Measurements from ENCODE around the gene FRMD3.
A peak's percentile ranks its signal among the peaks of the same experiment; 100 is the strongest.

Gene FRMD3

GRCh38 chr9:83327323-83327722 is 210.9 kb downstream of the FRMD3 start:
- DNase-seq: peak; percentile 62

- DNase-seq: no peak
Measured at GRCh38 chr9:83323148-83323547, 215.1 kb downstream of the FRMD3 start.

GRCh38 chr9:83322438-83322837 is 215.8 kb downstream of the FRMD3 start:
- DNase-seq: peak; percentile 18

GRCh38 chr9:83317244-83317643 is 221.0 kb downstream of the FRMD3 start:
- DNase-seq: no peak

- DNase-seq: no peak
Measured at GRCh38 chr9:83315649-83316048, 222.6 kb downstream of the FRMD3 start.

- no peak for DNase-seq
Measured at GRCh38 chr9:83313781-83314180, 224.4 kb downstream of the FRMD3 start.

- no peak for DNase-seq
Measured at GRCh38 chr9:83312537-83312936, 225.7 kb downstream of the FRMD3 start.

GRCh38 chr9:83307066-83307724 is 231.0 kb downstream of the FRMD3 start:
- DNase-seq: no peak

- DNase-seq: peak; percentile 86
Measured at GRCh38 chr9:83304686-83305085, 233.5 kb downstream of the FRMD3 start.

- peak; percentile 51 for DNase-seq
Measured at GRCh38 chr9:83299571-83299970, 238.6 kb downstream of the FRMD3 start.

- DNase-seq: no peak
Measured at GRCh38 chr9:83299094-83299493, 239.1 kb downstream of the FRMD3 start.

- DNase-seq: no peak
Measured at GRCh38 chr9:83296123-83296522, 242.1 kb downstream of the FRMD3 start.

- no peak for DNase-seq
Measured at GRCh38 chr9:83294816-83295215, 243.4 kb downstream of the FRMD3 start.

GRCh38 chr9:83291196-83291595 is 247.0 kb downstream of the FRMD3 start:
- DNase-seq: no peak

GRCh38 chr9:83290692-83291091 is 247.5 kb downstream of the FRMD3 start:
- no peak for DNase-seq

GRCh38 chr9:83287021-83287420 is 251.2 kb downstream of the FRMD3 start:
- peak; percentile 86 for DNase-seq

- DNase-seq: no peak
Measured at GRCh38 chr9:83285445-83286225, 252.6 kb downstream of the FRMD3 start.

GRCh38 chr9:83284746-83285145 is 253.5 kb downstream of the FRMD3 start:
- no peak for DNase-seq

- DNase-seq: no peak
Measured at GRCh38 chr9:83283528-83283927, 254.7 kb downstream of the FRMD3 start.

GRCh38 chr9:83281306-83282255 is 256.6 kb downstream of the FRMD3 start:
- DNase-seq: peak; percentile 84

- no peak for DNase-seq
Measured at GRCh38 chr9:83280790-83281189, 257.4 kb downstream of the FRMD3 start.

GRCh38 chr9:83280268-83280667 is 257.9 kb downstream of the FRMD3 start:
- DNase-seq: peak; percentile 83

- no peak for DNase-seq
Measured at GRCh38 chr9:83274787-83275186, 263.4 kb downstream of the FRMD3 start.

Measured in fibroblast of skin of back (primary cell).